ENCODE results near the gene TACR3. TPM values are rescaled to one million over a fixed set of nuclear protein-coding genes. Genes with fewer than 3 reads are reported as not detected.
"Not testable (repeated sequence)": the region's sequence is repeated elsewhere in the genome, so short reads cannot be mapped to it uniquely, and the experiment has no call there.

TACR3 gene
- total RNA-seq, 1 donor from 2014 or later: 0.46 TPM

- no peak for DNase-seq (ENCODE audit: low spot score, unreplicated experiment)
- H3K27ac Mint-ChIP-seq: no peak overlapping the region
- no peaks in the 10 kb centered on the region for H3K4me1 Mint-ChIP-seq (ENCODE audit: low read depth)
- no peak for TF ChIP-seq CTCF (IDR thresholded peaks at IDR 0.05; ENCODE audit: unreplicated experiment)
- no peak overlapping the region for H3K4me3 Mint-ChIP-seq (ENCODE audit: low read depth)
- H3K36me3 Mint-ChIP-seq (ENCODE audit: insufficient read depth): no peaks in the 10 kb centered on the region
- H3K27me3 Mint-ChIP-seq: no peaks in the 10 kb centered on the region
- H3K9me3 Mint-ChIP-seq (ENCODE audit: low read depth): no peaks in the 10 kb centered on the region
Observed at GRCh38 chr4:103591841-103592240, 127.9 kb downstream of the TACR3 start.

- DNase-seq (ENCODE audit: low spot score, unreplicated experiment): no peak
- H3K4me1 Mint-ChIP-seq (ENCODE audit: low read depth): peaks cover 9% of the 10 kb centered on the region
- no peak overlapping the region for H3K4me3 Mint-ChIP-seq (ENCODE audit: low read depth)
- no peaks in the 10 kb centered on the region for H3K36me3 Mint-ChIP-seq (ENCODE audit: insufficient read depth)
- H3K27me3 Mint-ChIP-seq: peaks cover 8% of the 10 kb centered on the region
- H3K9me3 Mint-ChIP-seq (ENCODE audit: low read depth): no peaks in the 10 kb centered on the region
- no peak for TF ChIP-seq CTCF (IDR thresholded peaks at IDR 0.05; ENCODE audit: unreplicated experiment)
- H3K27ac Mint-ChIP-seq: no peak overlapping the region
Observed at GRCh38 chr4:103567591-103567990, 152.2 kb downstream of the TACR3 start.

DNA sequence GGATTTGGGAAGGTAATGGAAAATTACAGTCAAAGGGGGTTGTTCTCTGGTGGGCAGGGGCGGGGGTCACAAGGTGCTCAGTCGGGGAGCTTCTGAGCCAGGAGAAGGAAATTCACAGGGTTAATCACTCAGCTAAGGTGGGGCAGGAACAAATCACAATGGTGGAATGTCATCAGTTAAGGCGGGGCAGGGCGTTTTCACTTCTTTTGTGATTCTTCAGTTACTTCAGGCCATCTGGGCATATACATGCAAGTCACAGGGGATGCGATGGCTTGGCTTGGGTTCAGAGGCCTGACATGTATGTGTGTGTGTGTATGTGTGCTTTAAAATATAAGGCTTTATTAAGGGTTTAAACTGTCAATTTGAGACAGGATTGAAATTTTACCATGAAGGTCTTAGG, 160.6 kb downstream of the TACR3 start:
- not testable (repeated sequence) for H3K27me3 Mint-ChIP-seq; DNase-seq (ENCODE audit: low spot score, unreplicated experiment); H3K9me3 Mint-ChIP-seq (ENCODE audit: low read depth); H3K4me3 Mint-ChIP-seq (ENCODE audit: low read depth); H3K4me1 Mint-ChIP-seq (ENCODE audit: low read depth); H3K27ac Mint-ChIP-seq; H3K36me3 Mint-ChIP-seq (ENCODE audit: insufficient read depth)
